Measurements from ENCODE around the gene ZFP62. TPM values are rescaled to one million over a fixed set of nuclear protein-coding genes. Genes with fewer than 3 reads are reported as not detected.
A peak's percentile ranks its signal among the peaks of the same experiment; 100 is the strongest.

ZFP62 gene
- total and polyA plus RNA-seq, 4 experiments from 2014 or later = 11.4 to 71.7 (median 46.1) TPM

DNA sequence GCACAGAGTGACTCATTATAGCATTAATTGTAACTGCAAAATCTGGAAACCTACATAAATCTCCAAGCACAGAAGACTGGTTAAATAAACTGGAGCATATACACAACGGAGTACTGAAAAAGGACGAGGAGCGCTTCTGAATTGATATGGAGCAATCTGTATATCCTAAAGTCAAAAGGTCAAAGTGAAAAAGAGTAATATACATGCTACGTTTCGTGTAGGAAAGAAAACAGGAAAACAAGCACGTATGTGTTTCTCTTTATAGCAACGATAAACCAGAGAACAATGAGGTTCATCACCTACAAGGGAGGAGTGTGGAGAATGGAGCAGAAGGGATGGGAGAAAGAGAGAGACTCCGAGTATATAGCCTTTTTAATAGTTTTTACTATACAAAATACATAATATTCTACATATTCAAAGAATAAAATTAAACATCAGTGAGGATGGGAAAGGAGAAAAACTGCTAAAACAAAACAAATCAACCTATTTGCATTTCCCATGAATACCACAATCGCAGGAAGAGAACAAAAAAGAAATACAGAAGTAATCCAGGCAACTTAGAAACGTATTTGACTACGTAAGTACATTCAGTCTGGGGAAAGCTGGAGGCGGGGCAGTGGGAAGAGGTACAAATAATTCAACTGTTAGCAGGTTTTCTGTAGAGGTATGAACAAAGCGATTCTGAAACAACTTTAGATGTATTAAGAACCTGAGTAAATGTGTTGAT is 7.8 kb downstream of the ZFP62 start:
- DNase-seq = no peak
- peaks cover 31% of the 10 kb centered on the region for H3K36me3 ChIP-seq (ENCODE audit: insufficient read depth, low read length)
- Mint-ChIP-seq H3K27ac (peak overlapping the region in 4 of 7 donors; percentile 16 to 82 (median 33)), H3K9me3 (peaks cover 0 to 33% (median 27%) of the 10 kb centered on the region in 8 donors), H3K4me3 (no peak overlapping the region), H3K27me3 (no peaks in the 10 kb centered on the region), H3K36me3 (peaks cover 69 to 73% of the 10 kb centered on the region in 2 donors), H3K4me1 (peaks cover 7 to 20% (median 14%) of the 10 kb centered on the region in 4 donors)
- ChIA-PET CTCF (ENCODE audit: partially characterized antibody) (interaction anchor here (0.6 kb wide), 1 partner anchor 20 kb away, joined by 3 read pairs; no protein-coding TSS in a partner anchor), POLR2A (ENCODE audit: partially characterized antibody) (interaction anchor here (0.6 to 1.1 kb wide), 2 partner anchors 11 to 28 kb away, joined by 3 read pairs; no protein-coding TSS in a partner anchor)
- intact Hi-C loops (cut with micrococcal nuclease) = no loop called here
- H3K4me3 ChIP-seq (ENCODE audit: low read length in 2 of 2) = no peak overlapping the region
- peaks cover 0 to 19% of the 10 kb centered on the region in 2 donors for H3K9me3 ChIP-seq (ENCODE audit: control insufficient read depth in 1 of 2, low read length in 2 of 2)
- no peaks in the 10 kb centered on the region for H3K4me1 ChIP-seq (ENCODE audit: insufficient read depth, low read length)
- no peak overlapping the region for H3K27ac ChIP-seq (ENCODE audit: low read depth, low read length)
- no peaks in the 10 kb centered on the region for H3K27me3 ChIP-seq (ENCODE audit: insufficient read depth, low read length)

DNA sequence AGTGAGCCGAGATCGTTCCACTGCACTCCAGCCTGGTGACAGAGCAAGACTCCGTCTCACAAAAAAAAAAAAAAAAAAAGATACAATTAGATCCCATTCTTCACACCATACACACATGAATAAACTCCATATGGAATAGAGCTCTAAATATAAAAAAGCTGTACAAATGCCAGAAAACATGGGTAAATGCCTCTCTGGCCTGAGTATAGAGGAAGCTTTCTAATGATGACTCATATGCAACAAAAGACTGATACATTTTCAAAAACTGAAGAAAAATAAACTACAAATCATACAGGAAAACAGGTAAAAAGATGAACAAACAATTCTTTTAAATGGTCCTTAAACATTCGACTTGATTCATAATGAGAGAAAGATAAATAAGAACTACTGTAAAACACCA is 8.6 kb downstream of the ZFP62 start:
- Histone ChIP-seq H3K9me3 (ENCODE audit: control insufficient read depth in 1 of 2, low read length in 2 of 2) (peaks cover 0 to 19% of the 10 kb centered on the region in 2 donors), H3K27me3 (ENCODE audit: insufficient read depth, low read length) (no peaks in the 10 kb centered on the region), H3K27ac (ENCODE audit: low read depth, low read length) (no peak overlapping the region), H3K4me1 (ENCODE audit: insufficient read depth, low read length) (no peaks in the 10 kb centered on the region), H3K36me3 (ENCODE audit: insufficient read depth, low read length) (peaks cover 31% of the 10 kb centered on the region), H3K4me3 (ENCODE audit: low read length in 2 of 2) (no peak overlapping the region)
- POLR2A ChIA-PET (ENCODE audit: partially characterized antibody) = interaction anchor here (0.6 to 1.1 kb wide), 2 partner anchors 12 to 27 kb away, joined by 3 read pairs; no protein-coding TSS in a partner anchor
- Mint-ChIP-seq H3K36me3 (peaks cover 75 to 81% of the 10 kb centered on the region in 2 donors), H3K9me3 (peaks cover 0 to 39% (median 30%) of the 10 kb centered on the region in 8 donors), H3K27me3 (no peaks in the 10 kb centered on the region), H3K4me1 (peaks cover 6 to 20% (median 14%) of the 10 kb centered on the region in 4 donors), H3K4me3 (no peak overlapping the region), H3K27ac (no peak overlapping the region)
- DNase-seq = no peak
- CTCF ChIA-PET (ENCODE audit: partially characterized antibody) = interaction anchor here (0.6 to 1.6 kb wide), 2 partner anchors 16 to 19 kb away, joined by 3 read pairs; no protein-coding TSS in a partner anchor
- intact Hi-C loops (cut with micrococcal nuclease) = no loop called here

DNA sequence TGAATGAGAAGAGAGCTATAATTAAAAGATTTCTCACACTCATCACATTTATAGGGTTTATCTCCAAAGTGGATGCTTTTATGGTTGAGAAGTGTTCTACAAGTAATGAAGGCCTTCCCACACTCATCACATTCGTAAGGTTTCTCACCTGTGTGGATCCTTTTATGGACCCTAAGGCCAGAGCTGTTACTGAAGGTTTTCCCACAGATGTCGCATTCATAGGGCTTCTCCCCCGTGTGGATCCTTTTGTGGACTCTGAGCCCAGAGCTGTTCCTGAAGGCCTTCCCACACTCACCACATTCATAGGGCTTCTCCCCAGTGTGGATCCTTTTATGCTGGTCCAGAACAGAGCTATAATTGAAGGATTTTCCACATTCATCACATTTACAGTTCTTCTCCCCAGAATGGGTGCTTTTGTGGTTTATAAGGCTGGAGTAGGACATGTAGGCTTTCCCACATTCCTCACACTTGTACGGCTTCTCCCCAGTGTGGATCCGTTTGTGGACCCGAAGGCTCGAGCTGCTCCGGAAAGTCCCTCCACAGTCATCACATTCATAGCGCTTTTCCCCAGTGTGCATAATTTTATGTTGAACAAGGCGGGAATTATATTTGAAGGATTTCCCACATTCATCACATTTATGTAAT is 10.5 kb downstream of the ZFP62 start:
- no peak overlapping the region for H3K4me3 ChIP-seq (ENCODE audit: low read length in 2 of 2)
- CTCF ChIA-PET (ENCODE audit: partially characterized antibody) = interaction anchor here (1.0 to 1.5 kb wide), 2 partner anchors 47 to 64 kb away, joined by 3 read pairs; no protein-coding TSS in a partner anchor
- H3K36me3 Mint-ChIP-seq = peaks cover 74 to 86% of the 10 kb centered on the region in 2 donors
- peaks cover 27% of the 10 kb centered on the region for H3K36me3 ChIP-seq (ENCODE audit: insufficient read depth, low read length)
- H3K27ac ChIP-seq (ENCODE audit: low read depth, low read length) = no peak overlapping the region
- H3K4me1 Mint-ChIP-seq = peaks cover 0 to 16% (median 11%) of the 10 kb centered on the region in 4 donors
- no peaks in the 10 kb centered on the region for H3K27me3 ChIP-seq (ENCODE audit: insufficient read depth, low read length)
- POLR2A ChIA-PET (ENCODE audit: partially characterized antibody) = interaction anchor here (1.2 to 2.8 kb wide), 3 partner anchors 11 to 48 kb away, joined by 3 to 14 read pairs (median 4); partner anchors contain the start of genes MGAT1 and ZFP62
- no peaks in the 10 kb centered on the region for H3K4me1 ChIP-seq (ENCODE audit: insufficient read depth, low read length)
- peaks cover 0 to 45% (median 30%) of the 10 kb centered on the region in 8 donors for H3K9me3 Mint-ChIP-seq
- intact Hi-C loops (cut with micrococcal nuclease) = no loop called here
- H3K27me3 Mint-ChIP-seq = no peaks in the 10 kb centered on the region
- DNase-seq = no peak
- no peak overlapping the region for H3K4me3 Mint-ChIP-seq
- H3K27ac Mint-ChIP-seq = no peak overlapping the region
- H3K9me3 ChIP-seq (ENCODE audit: control insufficient read depth in 1 of 2, low read length in 2 of 2) = peaks cover 0 to 19% of the 10 kb centered on the region in 2 donors

DNA sequence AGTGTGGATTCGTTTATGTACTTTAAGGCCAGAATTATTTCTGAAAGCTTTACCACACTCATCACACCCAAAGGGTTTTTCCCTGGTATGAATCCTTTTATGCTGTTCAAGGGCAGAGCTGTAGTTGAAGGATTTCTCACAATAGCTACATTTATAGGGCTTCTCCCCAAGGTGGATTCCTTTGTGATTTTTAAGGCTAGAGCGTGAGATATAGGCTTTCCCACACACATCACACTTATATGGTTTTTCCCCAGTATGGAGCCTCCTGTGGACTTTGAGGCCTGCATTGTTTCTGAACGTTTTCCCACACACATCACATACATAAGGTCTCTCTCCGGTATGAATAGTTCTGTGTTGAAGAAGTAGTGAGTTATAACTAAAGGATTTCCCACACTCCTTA is 11.2 kb downstream of the ZFP62 start:
- H3K4me1 Mint-ChIP-seq = peaks cover 0 to 12% (median 8%) of the 10 kb centered on the region in 4 donors
- Histone ChIP-seq H3K36me3 (ENCODE audit: insufficient read depth, low read length) (peaks cover 27% of the 10 kb centered on the region), H3K27ac (ENCODE audit: low read depth, low read length) (no peak overlapping the region), H3K9me3 (ENCODE audit: control insufficient read depth in 1 of 2, low read length in 2 of 2) (peaks cover 0 to 19% of the 10 kb centered on the region in 2 donors), H3K27me3 (ENCODE audit: insufficient read depth, low read length) (no peaks in the 10 kb centered on the region), H3K4me1 (ENCODE audit: insufficient read depth, low read length) (no peaks in the 10 kb centered on the region), H3K4me3 (ENCODE audit: low read length in 2 of 2) (no peak overlapping the region)
- H3K36me3 Mint-ChIP-seq = peaks cover 68 to 78% of the 10 kb centered on the region in 2 donors
- no peak overlapping the region for H3K27ac Mint-ChIP-seq
- ChIA-PET POLR2A (ENCODE audit: partially characterized antibody) (interaction anchor here (1.1 to 2.8 kb wide), 3 partner anchors 12 to 47 kb away, joined by 3 to 14 read pairs (median 3); partner anchors contain the start of gene MGAT1), CTCF (ENCODE audit: partially characterized antibody) (interaction anchor here (1.0 to 1.5 kb wide), 2 partner anchors 46 to 63 kb away, joined by 3 read pairs; no protein-coding TSS in a partner anchor)
- no peak for DNase-seq
- H3K27me3 Mint-ChIP-seq = no peaks in the 10 kb centered on the region
- peaks cover 0 to 45% (median 30%) of the 10 kb centered on the region in 8 donors for H3K9me3 Mint-ChIP-seq
- no peak overlapping the region for H3K4me3 Mint-ChIP-seq
- intact Hi-C loops (cut with micrococcal nuclease) = no loop called here

DNA sequence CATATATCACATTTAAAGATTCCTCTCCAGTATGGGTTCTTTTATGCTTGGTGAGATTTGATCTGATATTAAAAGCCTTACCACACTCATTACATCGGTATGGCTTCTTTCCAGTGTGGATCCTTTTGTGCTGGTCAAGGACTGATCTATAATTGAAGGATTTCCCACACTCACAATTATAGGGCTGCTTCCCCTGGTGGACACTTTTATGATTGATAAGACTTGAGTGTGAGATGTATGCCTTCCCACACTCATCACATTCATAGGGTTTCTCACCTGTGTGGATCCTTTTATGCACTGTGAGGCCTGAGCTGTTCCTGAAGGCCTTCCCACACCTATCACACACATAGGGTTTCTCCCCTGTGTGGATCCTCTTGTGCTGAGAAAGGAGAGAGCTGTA is 12.2 kb downstream of the ZFP62 start:
- H3K9me3 ChIP-seq (ENCODE audit: control insufficient read depth in 1 of 2, low read length in 2 of 2) = peaks cover 0 to 19% of the 10 kb centered on the region in 2 donors
- H3K27me3 ChIP-seq (ENCODE audit: insufficient read depth, low read length) = no peaks in the 10 kb centered on the region
- H3K4me3 Mint-ChIP-seq = no peak overlapping the region
- H3K9me3 Mint-ChIP-seq = peaks cover 0 to 45% (median 30%) of the 10 kb centered on the region in 8 donors
- intact Hi-C loops (cut with micrococcal nuclease) = no loop called here
- no peak overlapping the region for H3K27ac Mint-ChIP-seq
- H3K27me3 Mint-ChIP-seq = no peaks in the 10 kb centered on the region
- peaks cover 27% of the 10 kb centered on the region for H3K36me3 ChIP-seq (ENCODE audit: insufficient read depth, low read length)
- H3K36me3 Mint-ChIP-seq = peaks cover 59 to 69% of the 10 kb centered on the region in 2 donors
- H3K4me3 ChIP-seq (ENCODE audit: low read length in 2 of 2) = no peak overlapping the region
- peaks cover 0 to 9% (median 5%) of the 10 kb centered on the region in 4 donors for H3K4me1 Mint-ChIP-seq
- no peaks in the 10 kb centered on the region for H3K4me1 ChIP-seq (ENCODE audit: insufficient read depth, low read length)
- no peak overlapping the region for H3K27ac ChIP-seq (ENCODE audit: low read depth, low read length)
- POLR2A ChIA-PET (ENCODE audit: partially characterized antibody) = interaction anchor here (2.8 kb wide), 1 partner anchor 17 kb away, joined by 14 read pairs; no protein-coding TSS in a partner anchor
- no peak for DNase-seq
- CTCF ChIA-PET (ENCODE audit: partially characterized antibody) = no interaction called here

DNA sequence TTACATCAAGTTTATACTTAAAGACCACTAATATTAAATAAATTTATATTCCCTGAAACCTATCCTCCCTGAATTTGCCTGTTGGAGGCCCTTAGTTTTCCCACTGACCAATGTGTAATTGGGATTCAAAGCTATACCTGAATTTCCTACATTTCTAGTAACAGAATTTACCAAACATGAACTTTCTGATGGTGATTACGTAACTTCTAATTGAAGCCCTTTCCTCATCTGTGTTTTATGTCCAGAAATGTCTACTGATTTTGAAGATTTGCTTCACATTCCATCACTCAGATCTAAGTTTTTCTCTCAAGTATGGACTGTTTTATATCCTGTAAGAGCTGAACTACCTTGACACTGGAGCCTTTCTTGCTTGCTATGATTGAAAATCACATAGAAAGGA is 12.8 kb downstream of the ZFP62 start:
- Mint-ChIP-seq H3K27ac (no peak overlapping the region), H3K9me3 (peaks cover 0 to 45% (median 30%) of the 10 kb centered on the region in 8 donors), H3K27me3 (no peaks in the 10 kb centered on the region), H3K4me3 (no peak overlapping the region), H3K36me3 (peaks cover 56 to 65% of the 10 kb centered on the region in 2 donors), H3K4me1 (peaks cover 0 to 9% (median 3%) of the 10 kb centered on the region in 4 donors)
- Histone ChIP-seq H3K27me3 (ENCODE audit: insufficient read depth, low read length) (no peaks in the 10 kb centered on the region), H3K9me3 (ENCODE audit: control insufficient read depth in 1 of 2, low read length in 2 of 2) (peaks cover 0 to 19% of the 10 kb centered on the region in 2 donors), H3K27ac (ENCODE audit: low read depth, low read length) (no peak overlapping the region), H3K36me3 (ENCODE audit: insufficient read depth, low read length) (peaks cover 27% of the 10 kb centered on the region), H3K4me1 (ENCODE audit: insufficient read depth, low read length) (no peaks in the 10 kb centered on the region), H3K4me3 (ENCODE audit: low read length in 2 of 2) (no peak overlapping the region)
- CTCF ChIA-PET (ENCODE audit: partially characterized antibody) = no interaction called here
- intact Hi-C loops (cut with micrococcal nuclease) = no loop called here
- POLR2A ChIA-PET (ENCODE audit: partially characterized antibody) = no interaction called here
- no peak for DNase-seq
